HG03135 (cell line): ENCODE data around the gene RMDN3.

Experiments
- ATAC-seq: cut with Tn5 transposase; IDR thresholded peaks from one replicate; pipeline ENCODE4 v1.9.1; 2021; ENCODE audit warnings: mild to moderate bottlenecking, moderate library complexity; ENCODE audit not compliant: unreplicated experiment

The RMDN3 gene, protein sequence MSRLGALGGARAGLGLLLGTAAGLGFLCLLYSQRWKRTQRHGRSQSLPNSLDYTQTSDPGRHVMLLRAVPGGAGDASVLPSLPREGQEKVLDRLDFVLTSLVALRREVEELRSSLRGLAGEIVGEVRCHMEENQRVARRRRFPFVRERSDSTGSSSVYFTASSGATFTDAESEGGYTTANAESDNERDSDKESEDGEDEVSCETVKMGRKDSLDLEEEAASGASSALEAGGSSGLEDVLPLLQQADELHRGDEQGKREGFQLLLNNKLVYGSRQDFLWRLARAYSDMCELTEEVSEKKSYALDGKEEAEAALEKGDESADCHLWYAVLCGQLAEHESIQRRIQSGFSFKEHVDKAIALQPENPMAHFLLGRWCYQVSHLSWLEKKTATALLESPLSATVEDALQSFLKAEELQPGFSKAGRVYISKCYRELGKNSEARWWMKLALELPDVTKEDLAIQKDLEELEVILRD

DNA sequence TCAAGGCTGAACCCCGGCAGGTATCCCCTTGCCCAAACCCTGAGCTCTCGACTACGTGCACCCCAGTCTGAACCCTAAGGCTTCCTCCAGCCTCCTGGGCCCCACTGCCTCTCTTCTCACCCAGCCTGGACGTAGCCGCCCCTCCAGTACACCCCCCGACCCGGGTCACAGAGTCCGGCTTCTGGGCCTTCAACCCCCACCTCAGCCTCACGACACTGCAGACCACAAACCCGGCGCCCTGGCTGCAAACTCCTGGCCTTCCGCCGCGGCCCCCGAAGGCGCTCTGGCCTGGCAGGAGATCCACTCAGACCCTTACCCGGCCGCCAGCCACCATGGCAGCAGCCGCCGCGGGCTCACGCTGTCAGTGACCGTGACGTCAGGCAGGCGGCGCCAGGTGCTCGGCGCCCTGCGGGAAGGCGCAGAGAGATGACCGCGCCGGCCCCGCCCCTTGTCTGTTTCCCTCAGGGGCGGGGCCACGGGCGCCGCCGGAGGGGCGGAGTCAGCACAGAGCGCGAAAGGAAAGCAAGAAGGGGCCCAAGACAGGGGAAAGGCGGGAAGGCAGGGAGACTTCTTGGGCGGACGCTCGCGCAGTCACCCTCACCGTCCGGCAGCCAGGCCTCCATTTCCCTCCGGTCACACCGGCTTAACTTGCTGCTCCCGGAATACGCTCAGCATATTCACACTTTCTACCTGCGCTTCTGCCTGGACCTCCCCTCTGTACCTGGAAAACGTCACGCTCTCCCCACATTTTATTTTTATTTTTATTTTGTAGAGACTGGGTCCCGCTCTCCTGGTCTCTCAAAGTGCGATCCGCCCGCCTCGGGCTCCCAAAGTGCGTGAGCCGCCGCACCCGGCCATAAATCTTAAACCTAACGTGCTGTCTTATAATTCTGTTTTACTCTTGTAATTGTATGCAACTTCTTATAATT lies at the start of gene RMDN3:
TSS of gene RMDN3 (minus strand) at position 372 of the 929 bp plus-strand sequence. CDS start 471 bp downstream, outside the sequence.
- ATAC-seq, result peak; percentile 72

DNA sequence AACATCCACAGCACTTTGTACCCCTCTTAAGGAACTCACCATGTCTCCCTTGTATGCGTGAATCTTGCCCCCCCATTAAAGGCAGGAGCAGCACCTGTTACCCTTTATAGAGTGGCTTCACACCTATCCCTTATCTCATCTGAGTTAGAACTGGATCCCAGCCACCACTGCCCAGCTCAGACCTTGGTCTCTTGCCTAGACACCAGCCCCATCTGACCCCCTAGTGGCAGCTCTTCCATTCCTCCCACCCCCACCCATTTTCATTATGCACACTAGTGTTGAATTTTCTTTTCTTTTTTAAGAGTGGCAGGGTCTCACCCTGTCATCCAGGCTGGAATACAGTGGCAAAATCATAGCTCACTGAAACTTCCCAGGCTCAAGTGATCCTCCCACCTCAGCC lies 48.6 kb upstream of the RMDN3 start:
- no peak for ATAC-seq

DNA sequence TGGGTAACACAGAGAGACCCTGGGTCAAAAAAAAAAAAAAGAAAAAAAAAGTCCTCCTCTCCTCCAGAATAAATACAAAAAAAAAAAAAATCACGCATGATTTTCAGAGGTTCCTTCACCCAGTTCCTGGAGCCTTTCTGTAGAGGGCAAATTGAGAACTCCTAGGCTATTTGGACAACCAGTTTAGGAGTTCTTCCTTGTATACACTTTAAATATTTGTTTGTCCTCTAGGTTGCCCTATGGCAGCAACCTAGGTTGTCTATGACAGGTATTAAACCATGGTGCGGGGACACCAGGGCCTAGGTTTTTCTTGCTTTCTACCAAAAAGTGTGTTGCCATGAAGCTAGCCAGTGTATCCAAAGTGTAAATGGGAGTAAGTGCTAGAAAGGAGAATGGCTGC lies 48.0 kb upstream of the RMDN3 start:
- no peak for ATAC-seq

DNA sequence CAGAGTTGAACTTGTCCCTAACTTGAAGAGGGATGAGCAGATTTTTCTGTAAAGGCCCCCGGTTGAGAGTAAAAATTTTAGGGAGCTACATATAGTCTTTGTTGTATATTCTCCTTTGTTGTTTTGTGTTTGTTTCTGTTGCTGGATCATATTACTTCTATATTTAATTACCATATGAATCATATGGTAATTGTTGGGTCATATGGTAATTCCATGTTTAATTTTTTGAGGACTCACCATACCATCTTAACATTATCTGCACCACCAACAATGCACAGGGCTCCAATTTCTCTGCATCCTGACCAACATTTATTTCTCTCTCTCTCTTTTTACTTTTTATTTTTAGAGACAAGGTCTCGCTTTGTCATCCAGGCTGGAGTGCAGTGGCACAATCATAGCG lies 44.5 kb upstream of the RMDN3 start:
- ATAC-seq, result no peak

DNA sequence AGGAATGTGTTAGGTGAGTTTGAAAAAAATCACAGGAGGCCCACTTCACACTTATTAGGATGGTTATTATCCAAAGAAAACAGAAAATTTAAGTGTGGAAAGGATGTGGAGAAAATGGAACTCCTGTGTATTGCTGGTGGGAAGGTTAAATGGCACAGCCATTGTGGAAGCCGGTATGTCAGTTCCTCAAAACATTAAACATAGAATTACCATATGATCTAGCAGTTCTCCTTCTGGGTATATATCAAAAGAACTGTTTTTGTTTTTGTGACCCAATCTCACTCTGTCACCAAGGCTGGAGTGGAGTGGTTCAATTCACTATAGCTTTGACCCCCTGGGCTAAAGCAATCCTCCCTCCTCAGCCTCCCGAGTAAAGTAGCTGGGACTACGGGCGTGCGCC lies 41.5 kb upstream of the RMDN3 start:
- ATAC-seq, result no peak

DNA sequence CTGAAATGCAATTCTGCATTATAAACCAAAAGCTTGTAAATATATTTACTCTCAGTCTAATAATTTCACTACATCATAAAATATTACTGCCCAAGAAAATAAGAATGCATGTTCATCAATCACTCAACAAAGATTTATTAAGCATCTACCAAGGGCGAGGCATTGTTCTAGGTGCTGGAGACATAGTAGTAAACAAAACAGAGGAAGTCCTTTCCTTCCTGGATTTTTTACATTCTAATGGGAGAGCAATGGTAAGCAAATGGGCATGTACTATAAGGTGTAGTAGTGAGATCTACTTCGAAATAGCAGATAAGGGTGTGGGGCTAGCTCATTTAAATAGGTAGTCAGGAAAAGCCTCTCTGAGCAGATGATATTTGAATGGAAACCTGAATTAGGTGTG lies 41.0 kb upstream of the RMDN3 start:
- no peak for ATAC-seq

DNA sequence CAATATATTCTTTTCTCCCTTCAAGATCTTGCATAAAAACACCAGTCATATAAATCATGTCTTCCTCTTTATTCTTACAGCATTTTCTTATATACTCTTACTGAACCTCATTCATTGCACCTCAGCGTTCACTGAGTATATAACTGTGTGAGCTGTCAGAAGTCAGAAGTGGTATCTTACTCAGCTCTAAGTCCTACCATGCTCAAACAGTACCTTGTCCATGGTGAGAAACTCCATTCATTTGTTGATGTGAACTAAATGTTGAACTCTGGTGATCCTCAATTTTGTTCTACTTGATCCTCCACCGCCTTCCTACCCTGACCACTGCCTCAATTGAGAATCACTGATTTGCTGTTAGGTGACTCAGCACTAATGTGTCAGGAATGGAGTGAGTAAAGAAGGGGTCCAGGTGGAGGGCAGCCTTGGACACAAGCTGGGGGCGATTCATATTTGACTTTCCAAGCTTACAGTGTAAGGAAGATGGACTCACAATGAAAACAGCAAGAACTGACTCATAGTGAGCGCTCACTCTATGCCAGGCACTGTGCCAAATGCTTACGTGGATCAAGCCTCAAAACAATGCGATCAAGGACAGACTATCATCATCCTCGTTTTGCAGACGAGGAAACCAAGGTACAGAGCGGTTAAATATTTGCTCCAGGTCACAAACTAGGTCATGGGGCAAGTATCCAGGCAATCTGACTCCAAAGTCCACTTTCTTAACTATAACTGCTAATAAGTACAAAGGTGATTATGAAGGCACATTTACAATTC lies 38.3 kb upstream of the RMDN3 start:
- no peak for ATAC-seq

DNA sequence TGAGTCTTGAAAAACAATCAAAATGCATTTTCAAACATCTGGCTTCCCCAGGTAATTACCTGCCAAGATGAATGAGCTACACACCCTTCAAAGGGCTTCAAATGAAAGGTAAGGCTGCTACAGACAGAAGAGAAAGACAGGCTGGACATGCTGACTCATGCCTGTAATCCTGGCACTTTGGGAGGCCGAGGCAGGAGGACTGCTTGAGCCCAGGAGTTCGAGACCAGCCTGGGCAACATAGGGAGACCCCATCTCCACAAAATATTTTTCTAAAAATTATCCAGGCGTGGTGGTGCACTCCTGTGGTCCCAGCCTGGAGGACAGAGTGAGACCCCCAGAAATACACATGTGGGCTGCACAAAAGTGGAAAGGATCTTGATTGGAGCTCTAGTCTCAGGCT lies 37.3 kb upstream of the RMDN3 start:
- no peak for ATAC-seq

DNA sequence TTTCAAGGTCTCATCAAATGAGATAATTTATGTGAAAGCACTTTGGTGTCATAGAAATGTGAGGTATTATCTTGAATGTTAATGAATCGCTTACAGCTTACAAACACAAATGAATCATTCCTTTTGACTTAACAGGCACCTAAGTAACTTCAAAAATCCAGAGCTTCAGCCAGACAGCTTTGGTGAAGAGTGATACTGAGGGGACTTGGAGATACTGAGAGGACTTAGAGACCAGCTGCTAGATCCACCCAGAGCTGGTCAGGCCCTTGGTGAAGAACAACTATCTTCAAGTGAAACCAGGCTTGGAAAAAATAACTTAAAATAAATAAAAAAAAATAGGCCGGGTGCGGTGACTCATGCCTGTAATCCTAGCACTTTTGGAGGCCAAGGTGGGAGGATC lies 35.7 kb upstream of the RMDN3 start:
- no peak for ATAC-seq

DNA sequence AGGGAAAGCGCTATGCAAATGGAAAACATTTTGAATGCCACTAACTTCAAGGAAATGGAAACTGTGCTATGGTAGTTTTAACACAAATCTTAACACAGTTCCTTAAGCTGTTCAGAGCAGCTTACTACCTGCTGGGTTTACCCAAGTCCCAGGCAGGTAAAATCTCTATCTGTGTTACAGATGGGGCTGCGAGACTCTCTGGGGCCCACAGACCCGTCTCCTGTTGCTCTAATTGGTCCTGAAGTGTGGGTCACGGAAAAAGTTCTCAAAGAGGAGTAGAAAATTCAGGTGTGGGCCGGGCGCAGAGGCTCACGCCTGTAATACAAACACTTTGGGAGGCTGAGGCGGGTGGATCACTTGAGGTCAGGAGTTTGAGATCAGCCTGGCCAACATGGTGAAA lies 34.9 kb upstream of the RMDN3 start:
- no peak for ATAC-seq

DNA sequence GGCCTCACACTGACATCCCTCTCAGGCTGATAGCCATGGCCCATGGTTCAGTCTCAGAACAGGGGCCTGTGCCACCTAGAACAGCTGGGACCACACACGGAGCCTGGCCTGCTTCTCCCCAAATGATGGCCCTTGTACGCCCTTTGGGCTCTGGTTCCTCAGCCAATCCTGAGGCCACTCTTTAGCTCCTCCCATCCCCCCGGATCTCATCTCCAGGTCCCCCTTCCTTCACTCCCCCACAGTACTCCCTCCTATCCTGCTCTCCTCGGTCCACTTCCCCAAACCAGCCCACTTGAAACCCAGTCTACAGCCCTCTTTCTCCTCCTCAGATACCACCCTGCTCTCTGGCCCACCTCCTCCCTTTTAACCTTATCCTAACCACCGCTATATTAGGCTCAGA lies 34.1 kb upstream of the RMDN3 start:
- no peak for ATAC-seq

DNA sequence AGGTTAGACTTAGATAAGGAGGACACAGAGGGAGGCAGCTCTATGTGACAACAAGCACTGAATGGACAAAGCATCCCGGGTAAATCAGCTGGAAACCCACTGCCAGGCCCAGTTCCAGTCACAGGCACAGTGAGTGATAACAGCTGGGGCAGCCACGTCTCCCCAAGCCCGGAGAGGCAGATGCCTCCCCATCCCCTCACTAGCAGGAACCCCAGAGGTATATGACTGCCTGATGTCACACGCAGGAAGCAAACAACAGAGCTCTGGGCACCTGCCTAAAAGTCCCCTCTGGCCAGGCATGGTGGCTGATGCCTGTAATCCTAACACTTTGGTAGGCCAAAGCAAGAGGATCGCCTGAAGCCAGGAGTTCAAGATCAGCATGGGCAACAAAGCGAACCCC lies 32.9 kb upstream of the RMDN3 start:
- no peak for ATAC-seq

DNA sequence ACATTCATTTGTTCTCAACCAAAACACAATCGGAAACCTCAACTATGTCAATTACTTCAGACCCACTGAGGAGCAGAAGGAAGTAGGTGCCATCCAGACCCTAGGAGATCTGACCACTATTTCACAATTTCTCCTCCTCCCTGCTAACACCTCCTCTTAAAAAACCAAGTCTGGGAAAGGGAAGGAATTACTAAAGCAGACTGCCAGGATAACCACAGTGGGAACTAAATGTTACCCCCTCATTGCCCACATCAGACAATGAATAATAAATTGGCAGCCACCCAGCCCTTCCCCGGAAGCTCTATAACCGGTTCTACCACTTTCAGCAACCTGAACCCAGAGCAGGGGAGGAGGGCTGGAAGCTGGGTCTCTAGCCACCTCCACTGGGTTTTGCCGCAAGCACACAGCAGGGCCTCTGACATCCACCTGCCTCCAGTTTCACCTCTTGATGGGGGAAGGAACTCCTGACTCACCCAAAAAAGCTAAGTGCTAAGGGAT lies 32.3 kb upstream of the RMDN3 start:
- ATAC-seq, result no peak

DNA sequence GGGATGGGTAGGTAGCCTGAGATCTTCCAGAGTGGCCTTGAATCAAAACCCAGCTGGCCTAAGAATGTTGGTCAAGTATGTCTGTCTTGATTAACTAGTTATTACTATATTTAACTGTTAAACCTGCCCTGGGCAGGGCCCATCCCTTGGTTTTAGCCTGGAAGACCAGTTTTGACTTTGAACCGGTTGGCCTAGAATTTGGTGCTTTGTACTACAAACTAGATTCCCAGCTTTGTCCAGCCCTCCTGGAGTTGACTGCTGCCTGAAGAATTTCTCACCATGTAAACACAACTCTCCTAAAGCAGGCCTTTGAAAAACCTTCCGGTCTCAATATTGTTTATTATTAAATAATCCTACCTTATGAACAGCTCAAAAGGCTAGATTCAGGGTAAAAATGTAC lies 30.8 kb upstream of the RMDN3 start:
- ATAC-seq, result no peak

DNA sequence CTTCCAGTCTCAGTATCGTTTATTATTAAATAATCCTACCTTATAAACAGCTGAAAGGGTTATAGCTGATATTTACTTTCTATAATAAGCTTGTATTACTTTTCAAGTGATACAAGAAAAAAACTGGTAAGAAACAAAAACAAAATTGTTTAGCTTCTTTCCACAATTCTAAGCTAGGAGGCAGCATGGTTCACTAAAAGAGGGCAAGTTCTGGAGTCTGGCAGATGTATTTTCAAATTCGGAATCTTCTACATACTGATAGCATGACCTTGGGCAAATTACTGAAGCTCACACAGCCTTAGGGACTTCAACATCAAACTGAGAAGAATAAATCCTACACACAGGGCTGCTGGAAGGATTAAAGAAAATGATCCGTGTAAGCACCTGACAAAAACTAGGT lies 30.1 kb upstream of the RMDN3 start:
- ATAC-seq, result no peak

DNA sequence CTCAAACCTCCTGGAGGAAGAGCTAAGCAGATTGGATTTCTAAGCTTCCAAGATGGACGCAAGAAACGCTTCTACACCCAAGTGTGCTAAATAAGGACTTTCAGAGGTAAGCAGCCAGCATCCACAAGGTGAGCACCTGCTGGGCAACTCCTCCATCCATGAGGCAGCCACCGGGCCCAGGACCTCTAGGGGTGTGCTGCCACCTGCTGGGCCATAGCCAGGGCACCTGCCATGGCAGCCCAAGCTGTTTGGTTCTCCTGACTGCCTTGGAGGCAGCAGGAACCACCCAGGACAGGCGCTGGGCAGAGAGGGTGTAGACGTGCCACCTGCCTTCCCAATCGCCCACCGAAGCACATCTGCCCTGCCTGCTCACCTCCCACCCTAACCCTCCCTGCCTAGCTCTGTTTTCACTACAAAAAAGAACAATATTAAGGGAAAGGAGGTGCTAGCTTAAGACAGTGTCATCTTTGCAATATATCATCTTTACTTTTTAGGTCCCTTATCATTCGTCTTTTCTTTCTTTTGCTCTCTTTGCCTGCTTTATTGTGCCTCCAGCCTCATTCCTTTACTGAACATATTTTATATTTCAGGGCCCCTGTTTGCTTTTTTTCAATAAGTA lies 27.7 kb upstream of the RMDN3 start:
- ATAC-seq, result peak; percentile 62

DNA sequence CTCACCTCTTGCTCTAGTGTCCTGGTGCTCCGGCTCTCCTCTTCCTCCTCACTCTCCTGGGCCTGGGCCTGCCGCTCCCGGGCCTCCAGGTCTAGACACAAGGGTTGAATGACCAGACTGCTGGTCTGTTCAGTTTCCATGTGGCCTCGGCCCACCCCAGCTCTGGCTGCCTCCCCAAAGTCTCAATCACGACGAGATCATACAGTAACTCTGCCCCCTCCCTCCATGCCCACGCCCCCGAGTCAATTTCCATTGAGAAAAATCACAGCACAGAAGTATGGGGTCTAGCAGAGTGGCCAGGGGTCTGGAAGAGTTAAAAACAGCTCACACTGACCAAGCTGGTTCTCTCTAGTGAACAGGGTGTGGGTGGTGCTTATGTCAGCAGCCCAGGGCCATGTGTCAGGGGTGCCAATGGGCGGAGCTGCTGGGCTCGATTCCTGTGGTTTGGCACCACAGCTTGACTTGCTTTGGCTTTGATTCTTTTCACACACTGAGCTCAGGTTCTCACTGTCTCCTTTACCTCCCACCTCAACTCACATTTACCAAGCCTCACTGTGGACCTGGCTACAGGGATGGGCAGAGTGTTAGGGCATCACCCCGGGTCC lies 21.6 kb upstream of the RMDN3 start:
- no peak for ATAC-seq

DNA sequence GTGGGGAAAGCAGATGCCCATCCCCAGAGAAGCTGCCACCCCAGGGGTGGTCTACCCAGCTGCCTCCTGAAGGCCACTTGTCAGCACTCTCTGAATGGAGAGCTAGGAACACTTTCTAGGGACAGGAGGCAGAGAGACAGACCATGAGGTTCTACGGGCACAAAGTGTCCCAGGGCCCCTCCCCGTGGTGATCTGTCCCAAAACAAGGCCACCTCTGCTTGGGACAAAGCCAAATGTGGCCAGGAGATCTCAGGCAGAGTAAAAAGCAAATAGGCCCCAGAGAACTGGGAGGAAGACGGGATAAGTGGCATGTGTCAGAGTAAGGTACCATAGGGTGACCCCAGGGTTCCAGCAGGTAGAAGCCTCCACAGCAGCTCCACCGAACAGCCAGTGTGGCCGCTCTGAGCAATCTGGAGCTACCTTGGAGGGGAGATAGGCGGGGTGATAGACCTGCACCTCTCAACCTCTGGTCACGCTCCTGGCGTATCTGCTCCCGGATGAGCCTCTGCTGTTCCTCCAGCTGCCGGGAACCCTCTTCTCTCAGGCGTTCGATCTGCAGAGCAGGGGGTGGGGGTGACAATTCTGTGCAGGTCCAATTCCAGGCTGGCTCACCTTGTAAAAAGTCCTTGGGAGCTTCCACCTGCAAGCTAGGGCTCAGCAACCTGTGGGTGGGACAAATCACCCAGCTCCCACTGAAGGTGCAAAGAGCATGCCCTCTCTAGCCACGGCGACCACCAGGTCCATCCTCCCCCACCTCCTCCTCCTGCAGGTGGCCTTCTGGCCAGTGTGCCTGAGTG lies 20.9 kb upstream of the RMDN3 start:
- ATAC-seq, result no peak

DNA sequence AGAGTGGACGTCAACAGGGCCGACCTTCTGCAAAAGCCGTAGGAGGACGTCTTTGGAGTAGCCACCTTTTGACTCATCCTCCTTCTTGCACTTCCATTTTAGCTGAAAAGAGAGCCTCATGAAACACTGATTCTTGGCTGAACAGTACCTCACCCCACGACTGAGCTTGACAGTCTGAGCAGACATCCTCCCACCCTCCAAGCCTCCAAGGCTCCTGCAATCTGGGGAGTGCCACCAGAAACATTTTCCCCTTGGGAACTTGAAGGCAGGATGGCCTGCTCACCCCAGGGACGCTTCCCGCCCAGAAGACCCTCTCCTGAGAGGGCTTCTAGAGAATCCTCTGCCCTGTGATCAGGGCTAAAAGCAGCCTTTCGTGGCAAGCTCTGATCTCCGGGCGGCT lies 20.0 kb upstream of the RMDN3 start:
- ATAC-seq, result no peak
